Fibroblast of lung (primary cell): Measurements from ENCODE around the gene PDZD2. TPM values are rescaled to one million over a fixed set of nuclear protein-coding genes. Genes with fewer than 3 reads are reported as not detected.

Experiments
- DNase-seq, 2 donors: peaks; one replicate each; pipeline versions ENCODE4 v3.0.0 to v3.0.0-alpha.2; 2010; ENCODE audit warnings: low read depth in 2 of 2
- H2AFZ ChIP-seq: 2 replicates; pipeline ENCODE4 v1.5.1; 2012; ENCODE audit warnings: low read length, control low read depth, inconsistent platforms
- H3K27ac ChIP-seq: 2 replicates; pipeline ENCODE4 v1.5.1; 2011; ENCODE audit warnings: low read length, control low read depth; ENCODE audit not compliant: insufficient read depth
- H3K27me3 ChIP-seq: 2 replicates; pipeline ENCODE4 v1.5.1; 2011; ENCODE audit warnings: mild to moderate bottlenecking, low read length; ENCODE audit not compliant: control insufficient read depth, insufficient read depth
- H3K36me3 ChIP-seq: 2 replicates; pipeline ENCODE4 v1.5.1; 2011; ENCODE audit warnings: low read length; ENCODE audit not compliant: control insufficient read depth, insufficient read depth
- H3K4me1 ChIP-seq: 2 replicates; pipeline ENCODE4 v1.5.1; 2011; ENCODE audit warnings: low read length; ENCODE audit not compliant: control insufficient read depth, insufficient read depth; ENCODE audit errors: extremely low read depth
- H3K4me2 ChIP-seq: 2 replicates; pipeline ENCODE4 v1.5.1; 2011; ENCODE audit warnings: low read length, control low read depth; ENCODE audit not compliant: insufficient read depth; ENCODE audit errors: extremely low read depth
- H3K4me3 ChIP-seq, 4 experiments: fragments of 200-600 bp in 1 of 4; sonication (generic) in 1 of 4; replicated peaks in 1 of 4; 2 replicates each; pipeline ENCODE4 v1.5.1; 2011 to 2016; ENCODE audit warnings: low read length in 4 of 4, low read depth in 3 of 4, mild to moderate bottlenecking in 3 of 4, control low read depth in 2 of 4, inconsistent platforms in 1 of 4, mixed read lengths in 1 of 4; ENCODE audit not compliant: insufficient read depth in 1 of 4; ENCODE audit errors: control extremely low read depth in 1 of 4
- H3K79me2 ChIP-seq: 2 replicates; pipeline ENCODE4 v1.5.1; 2012; ENCODE audit warnings: mild to moderate bottlenecking, low read length, inconsistent platforms; ENCODE audit not compliant: control insufficient read depth, insufficient read depth
- H3K9ac ChIP-seq: 2 replicates; pipeline ENCODE4 v1.5.1; 2011; ENCODE audit warnings: mild to moderate bottlenecking, low read length, control low read depth; ENCODE audit not compliant: insufficient read depth
- H3K9me3 ChIP-seq: 2 replicates; pipeline ENCODE4 v1.5.1; 2012; ENCODE audit warnings: low read depth, low read length; ENCODE audit not compliant: control insufficient read depth, insufficient read depth
- H4K20me1 ChIP-seq: 2 replicates; pipeline ENCODE4 v1.5.1; 2011; ENCODE audit warnings: low read length; ENCODE audit not compliant: control insufficient read depth, insufficient read depth; ENCODE audit errors: extremely low read depth
- EZH2 ChIP-seq: IDR thresholded peaks from 2 replicates; pipeline ENCODE4 v1.5.1; 2012; ENCODE audit warnings: low read length, control low read depth, mild to moderate bottlenecking; ENCODE audit errors: missing control alignments
- polyA plus RNA-seq, 2 donors: library from polyadenylated mRNA; depleted of rRNA in 1 of 2; stranded (reverse) in 1 of 2; unstranded in 1 of 2; fragments of >200 nt; gene quantifications; 2 replicates each; pipeline ENCODE4 v1.2.1, GENCODE V29; 2011 to 2012; ENCODE audit warnings: missing spikeins in 1 of 2
- total RNA-seq: library from RNA; depleted of rRNA; stranded (reverse); fragments of >200 nt; gene quantifications from 2 replicates; pipeline ENCODE4 v1.2.1, GENCODE V29; 2014
- TF ChIP-seq, protein P1 (sequence below), 2 donors: IDR thresholded peaks in 1 of 2; conservative IDR thresholded peaks in 1 of 2; 1 replicate in 1 of 2; 2 replicates in 1 of 2; pipeline ENCODE4 v1.5.1; 2011 to 2012; ENCODE audit warnings: low read length in 2 of 2, control low read depth in 1 of 2, inconsistent platforms in 1 of 2, low read depth in 1 of 2, mild to moderate bottlenecking in 1 of 2

Gene PDZD2
- total and polyA plus RNA-seq, 2 donors (not counting 1 experiment from before 2014, with no cell fraction given): 0.33 to 0.40 TPM

DNA sequence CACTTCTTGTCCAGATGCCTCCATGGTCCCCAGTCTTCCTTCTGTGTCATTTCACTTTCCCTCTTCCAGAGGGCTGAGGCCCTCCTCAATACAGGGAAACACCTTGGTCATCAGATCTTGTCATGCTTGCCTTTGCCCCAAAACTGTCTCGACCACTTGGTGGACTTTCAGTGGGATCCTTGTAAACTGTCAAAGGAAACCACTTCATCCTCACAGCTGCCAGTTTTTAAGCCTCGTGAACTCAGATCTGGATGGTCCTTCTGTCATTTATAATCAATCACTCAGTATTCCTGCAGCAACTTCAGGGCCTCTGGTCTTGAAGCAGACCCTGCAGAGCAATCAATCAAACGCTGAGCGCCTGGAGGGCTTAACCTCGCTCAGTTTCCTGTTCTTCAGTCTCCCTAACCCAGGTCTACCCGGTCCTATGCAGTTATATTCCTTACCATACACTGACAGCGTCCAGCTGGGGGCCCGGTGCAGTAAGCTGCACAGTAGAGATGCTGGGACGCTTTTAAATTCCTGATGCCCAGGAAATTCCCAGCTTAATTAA lies 460.6 kb downstream of the PDZD2 start:
- no peak for DNase-seq
- H3K27ac ChIP-seq: no peak overlapping the region
- no peaks in the 10 kb centered on the region for H3K4me1 ChIP-seq
- H3K9me3 ChIP-seq: no peaks in the 10 kb centered on the region
- no peaks in the 10 kb centered on the region for H4K20me1 ChIP-seq
- H2AFZ ChIP-seq: no peak overlapping the region
- no peak overlapping the region for H3K4me3 ChIP-seq
- H3K4me2 ChIP-seq: no peak overlapping the region
- no peak for TF ChIP-seq EZH2
- TF ChIP-seq, protein P1, sequence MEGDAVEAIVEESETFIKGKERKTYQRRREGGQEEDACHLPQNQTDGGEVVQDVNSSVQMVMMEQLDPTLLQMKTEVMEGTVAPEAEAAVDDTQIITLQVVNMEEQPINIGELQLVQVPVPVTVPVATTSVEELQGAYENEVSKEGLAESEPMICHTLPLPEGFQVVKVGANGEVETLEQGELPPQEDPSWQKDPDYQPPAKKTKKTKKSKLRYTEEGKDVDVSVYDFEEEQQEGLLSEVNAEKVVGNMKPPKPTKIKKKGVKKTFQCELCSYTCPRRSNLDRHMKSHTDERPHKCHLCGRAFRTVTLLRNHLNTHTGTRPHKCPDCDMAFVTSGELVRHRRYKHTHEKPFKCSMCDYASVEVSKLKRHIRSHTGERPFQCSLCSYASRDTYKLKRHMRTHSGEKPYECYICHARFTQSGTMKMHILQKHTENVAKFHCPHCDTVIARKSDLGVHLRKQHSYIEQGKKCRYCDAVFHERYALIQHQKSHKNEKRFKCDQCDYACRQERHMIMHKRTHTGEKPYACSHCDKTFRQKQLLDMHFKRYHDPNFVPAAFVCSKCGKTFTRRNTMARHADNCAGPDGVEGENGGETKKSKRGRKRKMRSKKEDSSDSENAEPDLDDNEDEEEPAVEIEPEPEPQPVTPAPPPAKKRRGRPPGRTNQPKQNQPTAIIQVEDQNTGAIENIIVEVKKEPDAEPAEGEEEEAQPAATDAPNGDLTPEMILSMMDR (conservative IDR thresholded peaks at IDR 0.05 in 1 of 2, IDR thresholded peaks at IDR 0.05 in 1 of 2; ENCODE audit: low read depth in 1 of 2, low read length in 2 of 2): no peak
- no peak overlapping the region for H3K9ac ChIP-seq
- H3K79me2 ChIP-seq: no peaks in the 10 kb centered on the region
- H3K27me3 ChIP-seq: no peaks in the 10 kb centered on the region
- peaks cover 11% of the 10 kb centered on the region for H3K36me3 ChIP-seq

DNA sequence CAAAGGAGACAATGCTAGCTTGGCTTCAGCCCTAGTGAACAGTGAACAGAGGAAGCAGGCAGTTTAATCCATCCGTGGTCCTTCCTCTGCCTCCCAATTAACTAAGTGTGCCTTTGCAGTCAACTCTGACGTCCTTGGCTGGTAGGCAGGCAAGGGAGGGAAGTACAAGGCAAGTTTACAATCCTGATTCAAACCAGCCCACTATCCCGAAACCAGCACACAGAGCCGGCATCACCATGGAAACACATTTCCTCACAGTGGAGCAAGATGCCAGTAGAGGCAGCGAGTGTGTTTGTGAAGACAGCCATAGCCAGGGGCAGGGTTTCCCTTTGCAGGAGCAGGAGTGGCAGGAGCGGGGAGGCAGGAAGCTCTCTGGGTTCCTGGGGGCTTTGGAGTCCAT lies 461.3 kb downstream of the PDZD2 start:
- Histone ChIP-seq H3K4me2 (no peak overlapping the region), H3K9me3 (no peaks in the 10 kb centered on the region), H3K27ac (no peak overlapping the region), H3K27me3 (no peaks in the 10 kb centered on the region), H3K9ac (no peak overlapping the region), H3K79me2 (no peaks in the 10 kb centered on the region), H3K36me3 (peaks cover 11% of the 10 kb centered on the region), H3K4me1 (no peaks in the 10 kb centered on the region), H4K20me1 (no peaks in the 10 kb centered on the region), H3K4me3 (no peak overlapping the region), H2AFZ (no peak overlapping the region)
- TF ChIP-seq, protein P1 (conservative IDR thresholded peaks at IDR 0.05 in 1 of 2, IDR thresholded peaks at IDR 0.05 in 1 of 2; ENCODE audit: low read depth in 1 of 2, low read length in 2 of 2): no peak
- no peak for TF ChIP-seq EZH2
- DNase-seq: no peak

DNA sequence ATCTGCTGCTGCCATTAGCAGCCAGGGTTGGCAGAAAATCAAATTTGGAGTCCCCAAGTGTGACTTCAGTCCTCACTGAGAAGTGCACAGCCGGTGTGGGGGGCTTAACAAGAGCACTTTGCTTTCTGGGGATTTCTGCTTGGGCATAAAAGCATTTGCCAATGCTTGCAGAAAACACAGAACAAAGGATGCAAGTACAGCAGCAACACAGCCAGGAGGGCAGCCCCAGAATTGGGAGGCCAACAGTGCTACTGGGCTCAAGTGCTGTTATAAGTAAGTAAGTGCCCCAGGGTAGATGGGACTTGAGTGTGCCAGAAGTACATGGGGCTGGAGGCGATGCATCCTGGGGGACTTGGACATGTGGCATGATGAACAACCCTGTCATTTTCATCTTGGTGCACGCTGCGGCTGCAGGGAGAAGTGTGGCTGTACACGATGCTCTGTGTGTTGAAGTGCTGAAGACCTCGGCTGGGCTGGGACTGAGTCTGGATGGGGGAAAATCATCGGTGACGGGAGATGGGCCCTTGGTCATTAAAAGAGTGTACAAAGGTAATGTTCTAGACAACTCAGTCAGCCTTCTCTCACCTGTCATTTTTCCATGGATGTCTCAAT lies 461.9 kb downstream of the PDZD2 start:
- no peaks in the 10 kb centered on the region for H3K79me2 ChIP-seq
- H3K9ac ChIP-seq: no peak overlapping the region
- H2AFZ ChIP-seq: no peak overlapping the region
- H3K9me3 ChIP-seq: no peaks in the 10 kb centered on the region
- H3K27me3 ChIP-seq: no peaks in the 10 kb centered on the region
- no peak overlapping the region for H3K4me3 ChIP-seq
- H4K20me1 ChIP-seq: no peaks in the 10 kb centered on the region
- peaks cover 11% of the 10 kb centered on the region for H3K36me3 ChIP-seq
- no peaks in the 10 kb centered on the region for H3K4me1 ChIP-seq
- no peak for TF ChIP-seq EZH2
- TF ChIP-seq, protein P1 (conservative IDR thresholded peaks at IDR 0.05 in 1 of 2, IDR thresholded peaks at IDR 0.05 in 1 of 2; ENCODE audit: low read depth in 1 of 2, low read length in 2 of 2): no peak
- DNase-seq: no peak
- H3K27ac ChIP-seq: no peak overlapping the region
- no peak overlapping the region for H3K4me2 ChIP-seq
